HepG2 (cell line): ENCODE measurements around the gene ANO10. TPM values are rescaled to one million over a fixed set of nuclear protein-coding genes. Genes with fewer than 3 reads are reported as not detected.

Source experiments
- ATAC-seq: fragments of 200-7000 bp; cut with Tn5 transposase; 3 replicates; pipeline ENCODE4 v1.9.1; 2020; ENCODE audit warnings: mild to moderate bottlenecking, moderate library complexity
- BruUV-seq: library from RNA; stranded (reverse); fragments of 400-500 nt; replicated peaks from 2 replicates; lab custom pipeline; 2021; lab: Mats Ljungman, UMichigan
- CTCF ChIA-PET: fragments of 300-600 bp; formaldehyde crosslinking; extraction: SDS; loops from one replicate; lab custom pipeline; 2021; ENCODE audit warnings: low total read pairs, inconsistent platforms, low intra/inter-chr PET ratio; lab: Yijun Ruan, JAX
- POLR2A ChIA-PET: fragments of 350-600 bp; sonication (Branson Sonifier 250); formaldehyde crosslinking; loops from one replicate; lab custom pipeline; 2020; ENCODE audit warnings: antibody characterized with exemption, inconsistent platforms; lab: Yijun Ruan, JAX
- DNase-seq: peaks from one replicate; pipeline ENCODE4 v3.0.0-alpha.2; 2015; ENCODE audit warnings: low spot score
- FAIRE-seq: peaks from 3 replicates; lab custom pipeline; 2011; peaks lifted over from hg19 to GRCh38; lab: Jason Lieb, UNC
- H2AFZ ChIP-seq: one replicate; pipeline ENCODE4 v1.6.1; 2011; ENCODE audit warnings: low read length, inconsistent platforms
- H3K27ac ChIP-seq: fragments of 300-600 bp; 3 replicates; pipeline ENCODE4 v1.8.0; 2011; ENCODE audit warnings: mixed run types, mild to moderate bottlenecking, mixed read lengths, low read length, inconsistent platforms; ENCODE audit not compliant: insufficient read depth; ENCODE audit errors: extremely low read length
- H3K27me3 ChIP-seq, 2 experiments: fragments of 200-600 bp in 1 of 2; 2 replicates in 1 of 2; 3 replicates in 1 of 2; pipeline versions ENCODE4 v1.6.0 to v1.8.0; 2011; ENCODE audit warnings: low read length in 2 of 2, mild to moderate bottlenecking in 2 of 2, moderate library complexity in 2 of 2, inconsistent platforms in 1 of 2; ENCODE audit not compliant: insufficient read depth in 2 of 2, control insufficient read depth in 1 of 2
- H3K36me3 ChIP-seq, 2 experiments: fragments of 200-600 bp in 1 of 2; replicated peaks in 1 of 2; 2 replicates in 1 of 2; 3 replicates in 1 of 2; pipeline versions ENCODE4 v1.5.1 to v1.8.0; 2011; ENCODE audit warnings: low read length in 2 of 2, inconsistent platforms in 1 of 2; ENCODE audit not compliant: insufficient read depth in 2 of 2, control insufficient read depth in 1 of 2
- H3K4me1 ChIP-seq: 2 replicates; pipeline ENCODE4 v1.5.1; 2012; ENCODE audit warnings: low read length, inconsistent platforms; ENCODE audit not compliant: insufficient read depth
- H3K4me2 ChIP-seq: 2 replicates; pipeline ENCODE4 v1.6.0; 2011; ENCODE audit warnings: low read depth, low read length, inconsistent platforms
- H3K4me3 ChIP-seq, 3 experiments: fragments of 200-600 bp in 1 of 3; sonication (generic), shearing (Covaris generic) in 1 of 3; replicated peaks in 1 of 3; 2 replicates each; pipeline ENCODE4 v1.5.1; 2011 to 2016; ENCODE audit warnings: low read length in 3 of 3, inconsistent platforms in 2 of 3, low read depth in 2 of 3, mild to moderate bottlenecking in 2 of 3, control low read depth in 1 of 3, mixed read lengths in 1 of 3; ENCODE audit not compliant: insufficient read depth in 1 of 3
- H3K79me2 ChIP-seq: one replicate; pipeline ENCODE4 v1.6.1; 2011; ENCODE audit warnings: low read length, inconsistent platforms; ENCODE audit not compliant: insufficient read depth
- H3K9ac ChIP-seq: 2 replicates; pipeline ENCODE4 v1.6.0; 2011; ENCODE audit warnings: mild to moderate bottlenecking, low read depth, low read length, inconsistent platforms; ENCODE audit not compliant: insufficient read depth
- H3K9me3 ChIP-seq: 2 replicates; pipeline ENCODE4 v1.5.1; 2012; ENCODE audit warnings: mild to moderate bottlenecking, low read length
- H4K20me1 ChIP-seq: 2 replicates; pipeline ENCODE4 v1.6.0; 2011; ENCODE audit warnings: inconsistent platforms, mild to moderate bottlenecking, low read length, moderate library complexity; ENCODE audit not compliant: insufficient read depth
- FOXP1 ChIP-seq, 2 experiments: fragments of 450-650 bp in 1 of 2; IDR thresholded peaks; 2 replicates each; pipeline ENCODE4 v1.6.1; 2017 to 2018; ENCODE audit warnings: antibody characterized with exemption in 1 of 2
- MYNN ChIP-seq: sonication (generic); formaldehyde crosslinking; IDR thresholded peaks from 2 replicates; pipeline ENCODE4 v1.4.0; 2020; ENCODE audit warnings: mild to moderate bottlenecking, low read depth, missing genetic modification reagents
- NPAS2 ChIP-seq: sonication (generic); formaldehyde crosslinking; IDR thresholded peaks from 2 replicates; pipeline ENCODE4 v1.8.0; 2022; ENCODE audit warnings: mild to moderate bottlenecking, missing genetic modification reagents, borderline replicate concordance
- RXRA ChIP-seq: sonication (generic); formaldehyde crosslinking; IDR thresholded peaks from 2 replicates; pipeline ENCODE4 v1.5.1; 2020; ENCODE audit warnings: missing genetic modification reagents
- TBL1XR1 ChIP-seq: fragments of 150-350 bp; IDR thresholded peaks from 2 replicates; pipeline ENCODE4 v1.6.1; 2014; ENCODE audit warnings: borderline replicate concordance, low read length; ENCODE audit not compliant: partially characterized antibody
- TGIF2 ChIP-seq: IDR thresholded peaks from 2 replicates; pipeline ENCODE4 v1.6.1; 2016; ENCODE audit warnings: control low read depth, missing compliant biosample characterization
- ZNF281 ChIP-seq: sonication (generic); formaldehyde crosslinking; IDR thresholded peaks from 2 replicates; pipeline ENCODE4 v1.4.0; 2020; ENCODE audit warnings: missing genetic modification reagents, borderline replicate concordance
- ZNF773 ChIP-seq: sonication (generic); formaldehyde crosslinking; IDR thresholded peaks from 2 replicates; pipeline ENCODE4 v1.4.0; 2020; ENCODE audit warnings: missing genetic modification reagents, borderline replicate concordance
- WGBS: methylation state at CpG from one replicate; pipeline ENCODE4 v1.1.6; 2017; ENCODE audit warnings: low lambda C conversion rate; 5-methylcytosine and 5-hydroxymethylcytosine counted together
- in situ Hi-C: cut with HindIII; loops from 2 replicates; pipeline ENCODE4 v1.10.0; 2017; ENCODE audit warnings: low pct_unique_long_range_greater_than_20kb; ENCODE audit not compliant: extremely low pct_ligation_motif_present
- intact Hi-C: fragments of 100-400 bp; cut with micrococcal nuclease; formaldehyde crosslinking; loops from one replicate; pipeline ENCODE4 v1.10.0; 2022; ENCODE audit not compliant: unreplicated experiment
- polyA plus RNA-seq, 8 experiments: library from polyadenylated mRNA; depleted of rRNA in 3 of 8; stranded (reverse) in 7 of 8; unstranded in 1 of 8; fragments of >200 nt; fragmentation: Illumina TruSeq in 4 of 8; extraction: Trizol in 4 of 8; gene quantifications; 2 replicates each; pipeline versions ENCODE4 v1.2.1 to v1.2.3, GENCODE V29; 2011 to 2016; ENCODE audit warnings: low read depth in 4 of 8, missing spikeins in 1 of 8, mixed read lengths in 1 of 8; ENCODE audit not compliant: insufficient read depth in 1 of 8
- total RNA-seq, 5 experiments: library from RNA; depleted of rRNA; stranded (reverse); fragments of >200 nt; fragmentation: Illumina TruSeq; extraction: Trizol; gene quantifications; 2 replicates each; pipeline ENCODE4 v1.2.3, GENCODE V29; 2016; ENCODE audit warnings: low read depth in 1 of 5
- TF ChIP-seq, protein P1 (sequence below): IDR thresholded peaks from 2 replicates; pipeline ENCODE4 v1.6.1; 2016; ENCODE audit warnings: low read depth, control low read depth
- TF ChIP-seq, protein P2 (sequence below): IDR thresholded peaks from 2 replicates; pipeline ENCODE4 v1.6.1; 2012; ENCODE audit warnings: low read length, improper control_type of control experiment

ANO10 gene
- total and polyA plus RNA-seq, 2 of the 13 experiments (the other 11 are each of a cell fraction or from before 2014, with no cell fraction given) = 10.4 to 13.1 TPM

- BruUV-seq = no TSS peak
- Histone ChIP-seq H3K4me2 (no peak overlapping the region), H3K4me3 (no peak overlapping the region), H3K9ac (no peak overlapping the region), H3K36me3 (no peaks in the 10 kb centered on the region; a peak in 1 of 5 replicates), H3K79me2 (no peaks in the 10 kb centered on the region), H3K27ac (no peak overlapping the region), H3K9me3 (no peaks in the 10 kb centered on the region), H2AFZ (no peak overlapping the region), H3K27me3 (no peaks in the 10 kb centered on the region), H3K4me1 (peaks cover 26% of the 10 kb centered on the region), H4K20me1 (no peaks in the 10 kb centered on the region)
- in situ Hi-C loops (loop anchor here (25.0 kb wide), 1 partner anchor 551 kb away; no protein-coding TSS in a partner anchor), intact Hi-C loops (no loop called here)
- DNase-seq (no peak), ATAC-seq (no peak), FAIRE-seq (no peak)
- ChIA-PET CTCF (no interaction called here), POLR2A (no interaction called here)
- 89% methylated on average over 5 of the region's 5 CpGs for WGBS
- TF ChIP-seq ZNF773 = no peak
- TF ChIP-seq, protein P1, sequence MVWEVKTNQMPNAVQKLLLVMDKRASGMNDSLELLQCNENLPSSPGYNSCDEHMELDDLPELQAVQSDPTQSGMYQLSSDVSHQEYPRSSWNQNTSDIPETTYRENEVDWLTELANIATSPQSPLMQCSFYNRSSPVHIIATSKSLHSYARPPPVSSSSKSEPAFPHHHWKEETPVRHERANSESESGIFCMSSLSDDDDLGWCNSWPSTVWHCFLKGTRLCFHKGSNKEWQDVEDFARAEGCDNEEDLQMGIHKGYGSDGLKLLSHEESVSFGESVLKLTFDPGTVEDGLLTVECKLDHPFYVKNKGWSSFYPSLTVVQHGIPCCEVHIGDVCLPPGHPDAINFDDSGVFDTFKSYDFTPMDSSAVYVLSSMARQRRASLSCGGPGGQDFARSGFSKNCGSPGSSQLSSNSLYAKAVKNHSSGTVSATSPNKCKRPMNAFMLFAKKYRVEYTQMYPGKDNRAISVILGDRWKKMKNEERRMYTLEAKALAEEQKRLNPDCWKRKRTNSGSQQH = no peak
- no peak for TF ChIP-seq MYNN (CRISPR knock-in tag)
- no peak for TF ChIP-seq FOXP1 (IDR thresholded peaks at IDR 0.05)
- no peak for TF ChIP-seq FOXP1 (CRISPR knock-in tag; IDR thresholded peaks at IDR 0.05)
- TF ChIP-seq, all 625 proteins: peak for 0
These were observed 108.9 kb downstream of the ANO10 start for GRCh38 chr3:43512754-43513404.

DNA sequence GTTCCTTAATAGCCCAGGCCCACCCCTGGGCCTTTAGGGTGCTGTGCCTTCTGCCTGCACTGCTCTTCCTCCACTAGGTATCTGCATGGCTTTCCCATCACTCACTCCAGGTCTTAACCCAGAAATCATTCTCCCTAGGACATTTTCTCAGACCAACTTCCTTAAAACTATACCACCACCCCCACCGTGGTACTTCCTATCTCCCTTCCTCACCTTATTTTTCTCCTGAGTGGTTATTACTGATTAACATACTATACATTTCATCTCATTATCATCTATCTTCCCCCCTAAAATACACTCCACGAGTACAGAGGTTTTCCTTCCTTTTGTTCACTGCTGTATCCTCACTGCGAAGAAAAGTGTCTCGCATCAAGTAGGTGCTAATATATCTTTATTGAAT is 115.2 kb downstream of the ANO10 start:
- CTCF ChIA-PET = no interaction called here
- H3K27ac ChIP-seq = no peak overlapping the region
- 0 out of 2 replicates have a peak, but pooled peaks cover 2% of the 10 kb centered on the region for H3K4me1 ChIP-seq
- no peak for DNase-seq
- H3K36me3 ChIP-seq = no peaks in the 10 kb centered on the region
- POLR2A ChIA-PET = no interaction called here
- no peak overlapping the region for H3K4me2 ChIP-seq
- no peak for FAIRE-seq
- whole genome bisulfite sequencing = 72% methylated on average over 4 of the region's 4 CpGs
- no peaks in the 10 kb centered on the region for H3K9me3 ChIP-seq
- intact Hi-C loops = loop anchor here (10.0 kb wide), 1 partner anchor 282 kb away; no protein-coding TSS in a partner anchor
- no peak for ATAC-seq
- no peaks in the 10 kb centered on the region for H4K20me1 ChIP-seq
- no peaks in the 10 kb centered on the region for H3K79me2 ChIP-seq
- no peak overlapping the region for H3K4me3 ChIP-seq
- H2AFZ ChIP-seq = no peak overlapping the region
- BruUV-seq = no TSS peak
- no peaks in the 10 kb centered on the region; a peak in 1 of 5 replicates for H3K27me3 ChIP-seq
- in situ Hi-C loops = loop anchor here (10.0 to 25.0 kb wide), 2 partner anchors 282 to 544 kb away; no protein-coding TSS in a partner anchor
- no peak overlapping the region for H3K9ac ChIP-seq
- TF ChIP-seq TBL1XR1 (no peak), NPAS2 (CRISPR knock-in tag) (no peak), RXRA (CRISPR knock-in tag) (no peak), ZNF281 (CRISPR knock-in tag) (no peak), TGIF2 (CRISPR knock-in tag) (no peak)
- TF ChIP-seq, protein P2, sequence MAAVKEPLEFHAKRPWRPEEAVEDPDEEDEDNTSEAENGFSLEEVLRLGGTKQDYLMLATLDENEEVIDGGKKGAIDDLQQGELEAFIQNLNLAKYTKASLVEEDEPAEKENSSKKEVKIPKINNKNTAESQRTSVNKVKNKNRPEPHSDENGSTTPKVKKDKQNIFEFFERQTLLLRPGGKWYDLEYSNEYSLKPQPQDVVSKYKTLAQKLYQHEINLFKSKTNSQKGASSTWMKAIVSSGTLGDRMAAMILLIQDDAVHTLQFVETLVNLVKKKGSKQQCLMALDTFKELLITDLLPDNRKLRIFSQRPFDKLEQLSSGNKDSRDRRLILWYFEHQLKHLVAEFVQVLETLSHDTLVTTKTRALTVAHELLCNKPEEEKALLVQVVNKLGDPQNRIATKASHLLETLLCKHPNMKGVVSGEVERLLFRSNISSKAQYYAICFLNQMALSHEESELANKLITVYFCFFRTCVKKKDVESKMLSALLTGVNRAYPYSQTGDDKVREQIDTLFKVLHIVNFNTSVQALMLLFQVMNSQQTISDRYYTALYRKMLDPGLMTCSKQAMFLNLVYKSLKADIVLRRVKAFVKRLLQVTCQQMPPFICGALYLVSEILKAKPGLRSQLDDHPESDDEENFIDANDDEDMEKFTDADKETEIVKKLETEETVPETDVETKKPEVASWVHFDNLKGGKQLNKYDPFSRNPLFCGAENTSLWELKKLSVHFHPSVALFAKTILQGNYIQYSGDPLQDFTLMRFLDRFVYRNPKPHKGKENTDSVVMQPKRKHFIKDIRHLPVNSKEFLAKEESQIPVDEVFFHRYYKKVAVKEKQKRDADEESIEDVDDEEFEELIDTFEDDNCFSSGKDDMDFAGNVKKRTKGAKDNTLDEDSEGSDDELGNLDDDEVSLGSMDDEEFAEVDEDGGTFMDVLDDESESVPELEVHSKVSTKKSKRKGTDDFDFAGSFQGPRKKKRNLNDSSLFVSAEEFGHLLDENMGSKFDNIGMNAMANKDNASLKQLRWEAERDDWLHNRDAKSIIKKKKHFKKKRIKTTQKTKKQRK = no peak
